Measurements from ENCODE around the gene ADH5. TPM values are rescaled to one million over a fixed set of nuclear protein-coding genes. Genes with fewer than 3 reads are reported as not detected.

Gene ADH5
- total and polyA plus RNA-seq, 4 donors = 90.4 to 190 (median 120) TPM

DNA sequence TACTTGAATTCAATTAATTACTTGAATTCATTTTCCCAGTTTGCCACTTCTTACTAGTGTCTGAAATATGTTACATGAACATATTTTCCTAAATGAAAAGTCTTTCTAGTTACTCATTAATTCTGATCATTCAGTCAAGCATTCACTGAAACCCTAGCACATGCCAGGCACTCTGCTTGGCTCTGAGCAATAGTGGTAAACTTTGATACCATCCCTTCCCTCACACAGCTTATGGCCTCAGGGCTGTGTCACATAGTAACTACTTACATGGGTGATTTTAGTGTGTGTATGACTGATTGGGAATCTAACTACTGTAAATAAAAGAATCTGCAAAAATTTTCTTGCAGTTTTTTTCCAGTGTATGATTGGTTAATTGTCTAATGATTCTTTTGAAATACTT is 60.4 kb downstream of the ADH5 start:
- no peak overlapping the region for H3K27ac ChIP-seq (ENCODE audit: low read depth in 1 of 2, low read length in 2 of 2)

DNA sequence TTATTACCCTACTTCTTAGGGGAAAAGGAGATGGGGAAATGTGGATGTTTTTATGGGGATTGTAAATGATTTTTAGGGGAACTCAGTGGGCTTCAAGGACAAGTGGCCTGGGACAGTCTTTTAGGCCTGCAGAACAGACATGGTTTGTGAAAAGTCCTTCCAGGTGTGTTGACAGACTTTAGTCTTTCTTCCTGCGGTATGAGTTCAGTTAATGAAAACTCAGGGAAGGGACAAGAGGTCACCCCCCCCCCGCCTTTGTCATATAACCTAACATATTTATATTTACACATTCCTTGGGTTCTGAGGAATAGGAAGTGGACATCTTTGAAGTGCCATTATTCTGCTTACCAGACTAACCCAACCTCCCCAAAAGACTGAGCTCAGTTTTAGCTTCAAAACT is 61.3 kb downstream of the ADH5 start:
- no peak overlapping the region for H3K27ac ChIP-seq (ENCODE audit: low read depth in 1 of 2, low read length in 2 of 2)

More for the DNA sequence above, 60.4 kb downstream of the ADH5 start:
- peaks cover 0 to 3% (median 0%) of the 10 kb centered on the region in 4 donors for H3K36me3 ChIP-seq (ENCODE audit: control insufficient read depth in 4 of 4, insufficient read depth in 3 of 4, low read depth in 1 of 4, low read length in 3 of 4)
- TF ChIP-seq, protein P1, sequence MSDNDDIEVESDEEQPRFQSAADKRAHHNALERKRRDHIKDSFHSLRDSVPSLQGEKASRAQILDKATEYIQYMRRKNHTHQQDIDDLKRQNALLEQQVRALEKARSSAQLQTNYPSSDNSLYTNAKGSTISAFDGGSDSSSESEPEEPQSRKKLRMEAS (IDR thresholded peaks at IDR 0.05) = no peak
- TF ChIP-seq RAD21 (IDR thresholded peaks at IDR 0.05) (no peak), YY1 (IDR thresholded peaks at IDR 0.05) (no peak), FOXA2 (IDR thresholded peaks at IDR 0.05) (no peak), GABPA (IDR thresholded peaks at IDR 0.05 in 1 of 2, conservative IDR thresholded peaks at IDR 0.05 in 1 of 2) (no peak), TAF1 (conservative IDR thresholded peaks at IDR 0.05) (no peak), RXRA (IDR thresholded peaks at IDR 0.05) (peak in 1 of 2 donors; percentile 8), HNF4A (conservative IDR thresholded peaks at IDR 0.05) (peak; percentile 16 to 28), JUND (IDR thresholded peaks at IDR 0.05) (no peak), FOXA1 (IDR thresholded peaks at IDR 0.05) (no peak)
- TF ChIP-seq, protein P2, sequence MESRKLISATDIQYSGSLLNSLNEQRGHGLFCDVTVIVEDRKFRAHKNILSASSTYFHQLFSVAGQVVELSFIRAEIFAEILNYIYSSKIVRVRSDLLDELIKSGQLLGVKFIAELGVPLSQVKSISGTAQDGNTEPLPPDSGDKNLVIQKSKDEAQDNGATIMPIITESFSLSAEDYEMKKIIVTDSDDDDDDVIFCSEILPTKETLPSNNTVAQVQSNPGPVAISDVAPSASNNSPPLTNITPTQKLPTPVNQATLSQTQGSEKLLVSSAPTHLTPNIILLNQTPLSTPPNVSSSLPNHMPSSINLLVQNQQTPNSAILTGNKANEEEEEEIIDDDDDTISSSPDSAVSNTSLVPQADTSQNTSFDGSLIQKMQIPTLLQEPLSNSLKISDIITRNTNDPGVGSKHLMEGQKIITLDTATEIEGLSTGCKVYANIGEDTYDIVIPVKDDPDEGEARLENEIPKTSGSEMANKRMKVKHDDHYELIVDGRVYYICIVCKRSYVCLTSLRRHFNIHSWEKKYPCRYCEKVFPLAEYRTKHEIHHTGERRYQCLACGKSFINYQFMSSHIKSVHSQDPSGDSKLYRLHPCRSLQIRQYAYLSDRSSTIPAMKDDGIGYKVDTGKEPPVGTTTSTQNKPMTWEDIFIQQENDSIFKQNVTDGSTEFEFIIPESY (IDR thresholded peaks at IDR 0.05) = no peak
- H3K4me3 ChIP-seq (ENCODE audit: low read depth in 1 of 3, low read length in 3 of 3) = no peak overlapping the region
- H3K9ac ChIP-seq (ENCODE audit: low read depth in 1 of 2, low read length in 2 of 2) = no peak overlapping the region
- no peaks in the 10 kb centered on the region for H3K27me3 ChIP-seq (ENCODE audit: control insufficient read depth in 4 of 4, insufficient read depth in 4 of 4, low read length in 3 of 4)
- H3K4me1 ChIP-seq (ENCODE audit: control insufficient read depth in 4 of 4, insufficient read depth in 4 of 4, low read length in 3 of 4) = peaks cover 0 to 4% (median 3%) of the 10 kb centered on the region in 4 donors
- no peaks in the 10 kb centered on the region for H3K9me3 ChIP-seq (ENCODE audit: control insufficient read depth in 4 of 4, low read length in 3 of 4)
- DNase-seq (ENCODE audit: low spot score) = no peak

More for the DNA sequence above, 61.3 kb downstream of the ADH5 start:
- no peak for TF ChIP-seq EGR1 (IDR thresholded peaks at IDR 0.05; ENCODE audit: low read depth in 2 of 2)
- TF ChIP-seq SP1 (IDR thresholded peaks at IDR 0.05) = no peak
- TF ChIP-seq FOXA2 (IDR thresholded peaks at IDR 0.05) = no peak
- no peak for TF ChIP-seq REST (IDR thresholded peaks at IDR 0.05)
- TF ChIP-seq GABPA (IDR thresholded peaks at IDR 0.05 in 1 of 2, conservative IDR thresholded peaks at IDR 0.05 in 1 of 2) = no peak
- no peak for TF ChIP-seq YY1 (IDR thresholded peaks at IDR 0.05)
- TF ChIP-seq HNF4A (conservative IDR thresholded peaks at IDR 0.05) = no peak
- TF ChIP-seq CTCF (IDR thresholded peaks at IDR 0.05; ENCODE audit: low read depth, low read length, missing input control) = no peak
- TF ChIP-seq RAD21 (IDR thresholded peaks at IDR 0.05) = no peak
- no peak for TF ChIP-seq FOXA1 (IDR thresholded peaks at IDR 0.05)
- TF ChIP-seq, protein P2 (IDR thresholded peaks at IDR 0.05) = no peak
- TF ChIP-seq, protein P1 (IDR thresholded peaks at IDR 0.05) = no peak
- no peak for TF ChIP-seq NR2F2 (IDR thresholded peaks at IDR 0.05)
- no peak for TF ChIP-seq HNF4G (IDR thresholded peaks at IDR 0.05)
- TF ChIP-seq JUND (IDR thresholded peaks at IDR 0.05) = no peak
- Histone ChIP-seq H3K9me3 (ENCODE audit: control insufficient read depth in 4 of 4, low read length in 3 of 4) (no peaks in the 10 kb centered on the region), H3K4me3 (ENCODE audit: low read depth in 1 of 3, low read length in 3 of 3) (no peak overlapping the region), H3K9ac (ENCODE audit: low read depth in 1 of 2, low read length in 2 of 2) (no peak overlapping the region), H3K36me3 (ENCODE audit: control insufficient read depth in 4 of 4, insufficient read depth in 3 of 4, low read depth in 1 of 4, low read length in 3 of 4) (peaks cover 0 to 3% (median 0%) of the 10 kb centered on the region in 4 donors), H3K4me1 (ENCODE audit: control insufficient read depth in 4 of 4, insufficient read depth in 4 of 4, low read length in 3 of 4) (peaks cover 0 to 4% (median 3%) of the 10 kb centered on the region in 4 donors), H3K27me3 (ENCODE audit: control insufficient read depth in 4 of 4, insufficient read depth in 4 of 4, low read length in 3 of 4) (no peaks in the 10 kb centered on the region)
- DNase-seq (ENCODE audit: low spot score) = no peak
- 67% methylated on average over 2 of the region's 2 CpGs for WGBS

Data from liver (tissue), 9 donors.